ENCODE data around the gene SLC19A1.

The SLC19A1 gene

GRCh38 chr21:45517249-45518065 is 24.8 kb downstream of the SLC19A1 start:
- peaks cover 79% of the 10 kb centered on the region for H3K36me3 ChIP-seq
- H3K4me3 ChIP-seq (ENCODE audit: low read depth, low read length), result no peak overlapping the region
- H3K27me3 ChIP-seq, result no peaks in the 10 kb centered on the region
- DNase-seq, result no peak
- H3K4me1 ChIP-seq, result no peaks in the 10 kb centered on the region
- peaks cover 4% of the 10 kb centered on the region; the same call in 1 of the 2 replicates for H3K9me3 ChIP-seq
- no peak for TF ChIP-seq CTCF (IDR thresholded peaks at IDR 0.05; ENCODE audit: low read depth, low read length)

GRCh38 chr21:45516671-45517151 is 25.5 kb downstream of the SLC19A1 start:
- peak; percentile 4 for DNase-seq
- no peak overlapping the region for H3K4me3 ChIP-seq (ENCODE audit: low read depth, low read length)
- H3K27me3 ChIP-seq, result no peaks in the 10 kb centered on the region
- no peaks in the 10 kb centered on the region for H3K4me1 ChIP-seq
- H3K9me3 ChIP-seq, result peaks cover 4% of the 10 kb centered on the region; the same call in 1 of the 2 replicates
- no peak for TF ChIP-seq CTCF (IDR thresholded peaks at IDR 0.05; ENCODE audit: low read depth, low read length)
- H3K36me3 ChIP-seq, result peaks cover 73% of the 10 kb centered on the region

- Histone ChIP-seq H3K4me1 (no peaks in the 10 kb centered on the region), H3K9me3 (peaks cover 4% of the 10 kb centered on the region; the same call in 1 of the 2 replicates), H3K4me3 (ENCODE audit: low read depth, low read length) (no peak overlapping the region), H3K36me3 (peaks cover 69% of the 10 kb centered on the region), H3K27me3 (no peaks in the 10 kb centered on the region)
- TF ChIP-seq CTCF (IDR thresholded peaks at IDR 0.05; ENCODE audit: low read depth, low read length), result no peak
- peak; percentile 7 for DNase-seq
Observed at GRCh38 chr21:45516071-45516670, 26.1 kb downstream of the SLC19A1 start.

GRCh38 chr21:45515241-45516061 is 26.8 kb downstream of the SLC19A1 start:
- peaks cover 61% of the 10 kb centered on the region for H3K36me3 ChIP-seq
- no peak for TF ChIP-seq CTCF (IDR thresholded peaks at IDR 0.05; ENCODE audit: low read depth, low read length)
- no peaks in the 10 kb centered on the region for H3K27me3 ChIP-seq
- no peaks in the 10 kb centered on the region for H3K4me1 ChIP-seq
- H3K4me3 ChIP-seq (ENCODE audit: low read depth, low read length), result no peak overlapping the region
- DNase-seq, result peak; percentile 9
- H3K9me3 ChIP-seq, result peaks cover 2% of the 10 kb centered on the region; the same call in 1 of the 2 replicates

GRCh38 chr21:45514311-45515021 is 27.8 kb downstream of the SLC19A1 start:
- peak; percentile 9 for DNase-seq
- peaks cover 52% of the 10 kb centered on the region for H3K36me3 ChIP-seq
- no peak overlapping the region for H3K4me3 ChIP-seq (ENCODE audit: low read depth, low read length)
- no peaks in the 10 kb centered on the region for H3K4me1 ChIP-seq
- H3K9me3 ChIP-seq, result no peaks in the 10 kb centered on the region
- TF ChIP-seq CTCF (IDR thresholded peaks at IDR 0.05; ENCODE audit: low read depth, low read length), result no peak
- H3K27me3 ChIP-seq, result no peaks in the 10 kb centered on the region; the same call in 1 of the 2 replicates

All from BE2C (cell line).